ENCODE measurements around the gene GRAMD2B.
"Not testable (repeated sequence)": the region's sequence is repeated elsewhere in the genome, so short reads cannot be mapped to it uniquely, and the experiment has no call there.

Gene GRAMD2B

GRCh38 chr5:126395198-126395597 lies 28.0 kb upstream of the GRAMD2B start:
- DNase-seq (ENCODE audit: low read depth), result peak; percentile 55
- no peak for TF ChIP-seq CTCF (conservative IDR thresholded peaks at IDR 0.05; ENCODE audit: low read depth, low read length)
- no peak overlapping the region for H3K4me3 ChIP-seq (ENCODE audit: low read length)

DNA sequence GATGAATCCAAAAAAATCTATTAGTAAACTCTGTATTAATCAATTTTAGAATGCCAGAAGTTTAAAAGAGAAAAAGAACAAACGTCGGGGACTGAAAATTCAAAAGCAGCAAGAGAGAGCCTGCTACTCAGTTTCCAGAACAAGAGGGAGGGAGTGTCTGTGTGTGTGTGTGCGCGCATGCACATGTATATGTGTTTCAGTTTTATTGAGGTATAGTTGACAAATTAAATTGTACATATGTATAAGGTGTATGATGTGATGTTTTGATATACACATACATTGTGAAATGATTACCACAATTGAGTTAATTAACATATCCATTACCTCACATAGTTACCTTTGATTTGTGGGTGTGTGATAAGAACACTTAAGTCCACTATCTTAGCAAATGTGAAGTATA lies 27.6 kb upstream of the GRAMD2B start:
- TF ChIP-seq CTCF (conservative IDR thresholded peaks at IDR 0.05; ENCODE audit: low read depth, low read length), result no peak
- no peak overlapping the region for H3K4me3 ChIP-seq (ENCODE audit: low read length)
- DNase-seq (ENCODE audit: low read depth), result no peak

DNA sequence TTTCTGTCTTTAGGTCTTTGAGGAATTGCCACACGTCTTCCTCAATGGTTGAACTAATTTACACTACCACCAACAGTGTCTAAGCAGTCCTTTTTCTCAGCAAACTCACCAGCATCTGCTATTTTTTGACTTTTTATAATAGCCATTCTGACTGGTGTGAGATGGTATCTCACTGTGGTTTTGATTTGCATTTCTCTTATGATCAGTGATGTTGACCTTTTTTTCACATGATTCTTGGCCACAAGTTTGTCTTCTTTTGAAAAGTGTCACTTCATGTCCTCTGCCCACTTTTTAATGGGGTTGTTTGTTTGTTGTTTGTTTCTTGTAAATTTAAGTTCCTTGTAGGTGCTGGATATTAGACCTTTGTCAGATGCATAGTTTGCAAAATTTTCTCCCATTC lies 26.5 kb upstream of the GRAMD2B start:
- not testable (repeated sequence) for H3K4me3 ChIP-seq (ENCODE audit: low read length); DNase-seq (ENCODE audit: low read depth)

GRCh38 chr5:126398791-126399190 lies 24.4 kb upstream of the GRAMD2B start:
- H3K4me3 ChIP-seq (ENCODE audit: low read length), result no peak overlapping the region
- TF ChIP-seq CTCF (conservative IDR thresholded peaks at IDR 0.05; ENCODE audit: low read depth, low read length), result no peak
- DNase-seq (ENCODE audit: low read depth), result no peak

DNA sequence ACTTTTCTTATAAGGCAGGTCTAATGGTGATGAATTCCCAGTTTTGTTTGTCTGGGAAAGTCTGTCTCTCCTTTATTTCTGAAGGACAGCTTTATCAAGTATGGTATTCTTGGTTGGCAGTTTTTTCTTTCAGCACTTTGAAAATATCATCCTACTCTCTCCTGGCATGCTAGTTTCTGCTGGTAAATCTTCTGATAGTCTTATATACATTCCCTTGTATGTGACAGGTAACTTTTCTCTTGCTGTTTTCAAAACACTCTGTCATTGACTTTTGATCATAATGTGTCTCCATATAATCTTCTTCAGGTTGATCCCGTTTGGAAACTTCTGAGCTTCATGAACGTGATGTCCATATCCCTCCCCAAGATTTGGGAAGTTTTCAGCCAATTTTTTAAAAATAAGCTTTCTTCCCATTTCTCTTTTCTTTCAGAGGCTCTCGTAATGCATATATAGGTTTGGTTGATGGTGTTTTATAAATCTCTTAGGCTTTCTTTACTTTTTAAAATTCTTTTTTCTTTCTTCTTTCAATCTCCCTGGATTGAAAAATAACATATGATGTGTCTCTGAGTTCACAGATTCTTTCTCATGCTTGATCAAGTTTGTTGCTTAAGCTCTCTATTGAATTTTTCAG lies 22.5 kb upstream of the GRAMD2B start:
- H3K4me3 ChIP-seq (ENCODE audit: low read length), result no peak overlapping the region
- no peak for DNase-seq (ENCODE audit: low read depth)
- no peak for TF ChIP-seq CTCF (conservative IDR thresholded peaks at IDR 0.05; ENCODE audit: low read depth, low read length)

DNA sequence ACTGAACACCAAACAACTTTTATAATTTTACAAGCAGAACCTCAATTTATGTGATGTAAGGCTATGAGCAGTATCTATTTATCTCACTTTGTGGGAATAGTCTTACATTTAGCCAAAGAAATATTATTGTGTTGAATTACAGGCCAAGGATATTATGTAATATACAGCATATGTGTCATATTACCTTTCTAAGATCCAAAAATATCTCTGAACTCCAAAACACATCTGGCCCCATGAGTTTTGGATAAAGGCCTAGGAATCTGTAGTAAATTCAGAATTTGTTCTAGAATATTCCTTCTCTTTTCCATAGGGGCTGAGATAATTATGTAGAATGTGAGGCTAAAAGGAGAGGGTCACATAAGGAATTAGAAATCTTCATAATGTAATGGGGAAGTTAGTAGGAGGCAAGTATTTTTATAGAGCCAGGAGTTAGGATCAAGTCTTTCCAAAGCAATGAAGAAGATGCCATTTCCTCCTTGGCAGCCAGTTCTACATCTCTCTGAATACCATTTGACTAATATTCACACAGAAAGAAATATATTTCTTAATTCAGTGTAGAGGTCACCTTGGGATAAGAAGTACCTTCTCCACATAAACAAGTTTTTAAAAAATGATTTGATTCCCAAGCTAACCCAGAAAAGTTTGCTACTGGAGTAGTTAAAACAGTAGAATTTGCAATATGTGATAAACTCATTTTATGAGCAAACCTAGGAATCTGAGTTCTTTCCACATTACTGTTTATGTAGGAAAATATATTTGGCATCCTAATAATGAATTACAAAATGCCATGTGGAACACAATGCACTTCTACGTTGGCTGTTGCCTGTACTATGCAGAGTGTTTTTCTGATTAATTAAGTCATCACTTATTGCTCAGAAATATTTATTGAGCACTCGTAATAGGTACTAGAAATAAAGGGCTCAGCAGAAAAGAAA lies 20.3 kb upstream of the GRAMD2B start:
- DNase-seq (ENCODE audit: low read depth), result no peak
- no peak overlapping the region for H3K4me3 ChIP-seq (ENCODE audit: low read length)

DNA sequence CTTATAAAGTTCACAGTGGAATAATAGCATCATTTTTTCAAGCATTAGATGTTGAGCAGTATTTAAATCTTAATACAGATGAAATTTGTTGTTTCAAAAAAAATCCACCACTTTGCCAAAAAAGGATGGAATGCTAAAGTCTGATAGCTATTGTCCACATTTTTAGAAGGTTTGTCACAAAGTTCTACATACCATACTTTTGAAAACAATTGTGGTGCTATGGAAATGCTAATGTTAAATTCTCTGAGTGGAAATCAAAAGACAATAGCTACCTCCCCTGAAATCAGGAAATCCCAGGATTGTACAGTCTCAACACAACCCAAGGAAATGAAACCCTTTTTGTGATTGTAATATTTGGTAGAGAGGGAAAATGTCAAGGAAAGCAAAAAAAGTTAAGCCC lies 19.3 kb upstream of the GRAMD2B start:
- no peak for TF ChIP-seq CTCF (conservative IDR thresholded peaks at IDR 0.05; ENCODE audit: low read depth, low read length)
- no peak overlapping the region for H3K4me3 ChIP-seq (ENCODE audit: low read length)
- no peak for DNase-seq (ENCODE audit: low read depth)

More for the DNA sequence above, 20.3 kb upstream of the GRAMD2B start:
- TF ChIP-seq CTCF (conservative IDR thresholded peaks at IDR 0.05; ENCODE audit: low read depth, low read length), result no peak

Data from retinal pigment epithelial cell (primary cell).